Occipital lobe (tissue), 2 donors: Measurements from ENCODE around the gene EEF1E1. TPM values are rescaled to one million over a fixed set of nuclear protein-coding genes. Genes with fewer than 3 reads are reported as not detected.

Experiments used
- DNase-seq: peaks from one replicate; lab custom pipeline; 2025; lab: John Stamatoyannopoulos, UW
- total RNA-seq: library from RNA; depleted of rRNA; stranded (reverse); fragments of >200 nt; gene quantifications from one replicate; pipeline ENCODE4 v1.2.3, GENCODE V29; 2014

EEF1E1 gene
- 24.0 TPM for total RNA-seq

GRCh38 chr6:8102122-8102958, at the start of gene EEF1E1:
EEF1E1 (minus strand) TSS chr6:8102548; CDS start chr6:8102521, 27 bp downstream.
- DNase-seq: peak; percentile 97

GRCh38 chr6:8149350-8149749, 47.0 kb upstream of the EEF1E1 start:
- no peak for DNase-seq

- no peak for DNase-seq
Observed at GRCh38 chr6:8143945-8144344, 41.6 kb upstream of the EEF1E1 start.

GRCh38 chr6:8139451-8139850, 37.1 kb upstream of the EEF1E1 start:
- DNase-seq: no peak

- no peak for DNase-seq
Observed at GRCh38 chr6:8137529-8137939, 35.2 kb upstream of the EEF1E1 start.

- no peak for DNase-seq
Observed at GRCh38 chr6:8135276-8135675, 32.9 kb upstream of the EEF1E1 start.

- no peak for DNase-seq
Observed at GRCh38 chr6:8132130-8132529, 29.8 kb upstream of the EEF1E1 start.

- no peak for DNase-seq
Observed at GRCh38 chr6:8131265-8131897, 29.0 kb upstream of the EEF1E1 start.

GRCh38 chr6:8130399-8130798, 28.1 kb upstream of the EEF1E1 start:
- no peak for DNase-seq

GRCh38 chr6:8123236-8123635, 20.9 kb upstream of the EEF1E1 start:
- no peak for DNase-seq

- no peak for DNase-seq
Observed at GRCh38 chr6:8114956-8115355, 12.6 kb upstream of the EEF1E1 start.

GRCh38 chr6:8113131-8113654, 10.8 kb upstream of the EEF1E1 start:
- no peak for DNase-seq

- DNase-seq: no peak
Observed at GRCh38 chr6:8110725-8111124, 8.4 kb upstream of the EEF1E1 start.

GRCh38 chr6:8110117-8110721, 7.9 kb upstream of the EEF1E1 start:
- DNase-seq: no peak

- no peak for DNase-seq
Observed at GRCh38 chr6:8108759-8109539, 6.6 kb upstream of the EEF1E1 start.

GRCh38 chr6:8108031-8108660, 5.8 kb upstream of the EEF1E1 start:
- DNase-seq: no peak

GRCh38 chr6:8105791-8106190, 3.4 kb upstream of the EEF1E1 start:
- no peak for DNase-seq

- no peak for DNase-seq
Observed at GRCh38 chr6:8103726-8104125, 1.4 kb upstream of the EEF1E1 start.

- DNase-seq: no peak
Observed at GRCh38 chr6:8100159-8100854, 2.0 kb downstream of the EEF1E1 start.

- no peak for DNase-seq
Observed at GRCh38 chr6:8090650-8091049, 11.7 kb downstream of the EEF1E1 start.
